GM21717 (cell line): Measurements from ENCODE around the gene GPR158.
"Not testable (repeated sequence)": the region's sequence is repeated elsewhere in the genome, so short reads cannot be mapped to it uniquely, and the experiment has no call there.

Source experiments
- ATAC-seq: cut with Tn5 transposase; IDR thresholded peaks from one replicate; pipeline ENCODE4 v1.9.1; 2021; ENCODE audit warnings: mild to moderate bottlenecking, moderate library complexity; ENCODE audit not compliant: unreplicated experiment

GPR158 gene

GRCh38 chr10:25294032-25294926 lies 119.5 kb downstream of the GPR158 start:
- ATAC-seq, result no peak

GRCh38 chr10:25296324-25296723 lies 121.5 kb downstream of the GPR158 start:
- no peak for ATAC-seq

- ATAC-seq, result no peak
Observed at GRCh38 chr10:25297466-25297865, 122.7 kb downstream of the GPR158 start.

GRCh38 chr10:25300073-25300472 lies 125.3 kb downstream of the GPR158 start:
- no peak for ATAC-seq

- no peak for ATAC-seq
Observed at GRCh38 chr10:25304606-25305005, 129.8 kb downstream of the GPR158 start.

GRCh38 chr10:25306386-25306785 lies 131.6 kb downstream of the GPR158 start:
- ATAC-seq, result no peak

- no peak for ATAC-seq
Observed at GRCh38 chr10:25308278-25308677, 133.5 kb downstream of the GPR158 start.

GRCh38 chr10:25317596-25318211 lies 142.9 kb downstream of the GPR158 start:
- not testable (repeated sequence) for ATAC-seq

- no peak for ATAC-seq
Observed at GRCh38 chr10:25327273-25327672, 152.5 kb downstream of the GPR158 start.

- ATAC-seq, result no peak
Observed at GRCh38 chr10:25328361-25328760, 153.6 kb downstream of the GPR158 start.

- not testable (repeated sequence) for ATAC-seq
Observed at GRCh38 chr10:25329587-25329986, 154.8 kb downstream of the GPR158 start.

GRCh38 chr10:25334445-25334844 lies 159.6 kb downstream of the GPR158 start:
- no peak for ATAC-seq

- ATAC-seq, result no peak
Observed at GRCh38 chr10:25336330-25336729, 161.5 kb downstream of the GPR158 start.

GRCh38 chr10:25338271-25338670 lies 163.5 kb downstream of the GPR158 start:
- ATAC-seq, result no peak

GRCh38 chr10:25339966-25340365 lies 165.2 kb downstream of the GPR158 start:
- ATAC-seq, result no peak

GRCh38 chr10:25349520-25349919 lies 174.7 kb downstream of the GPR158 start:
- ATAC-seq, result no peak

- ATAC-seq, result no peak
Observed at GRCh38 chr10:25356609-25357008, 181.8 kb downstream of the GPR158 start.

GRCh38 chr10:25357269-25357668 lies 182.5 kb downstream of the GPR158 start:
- ATAC-seq, result no peak

GRCh38 chr10:25382029-25382810 lies 207.4 kb downstream of the GPR158 start:
- no peak for ATAC-seq

GRCh38 chr10:25382901-25383300 lies 208.1 kb downstream of the GPR158 start:
- ATAC-seq, result not testable (repeated sequence)

- ATAC-seq, result no peak
Observed at GRCh38 chr10:25383686-25384085, 208.9 kb downstream of the GPR158 start.
